HG02943 (cell line): ENCODE results near the gene GUCD1.

Experiments
- ATAC-seq: cut with Tn5 transposase; IDR thresholded peaks from one replicate; pipeline ENCODE4 v1.9.1; 2021; ENCODE audit warnings: mild to moderate bottlenecking, low read depth, moderate library complexity; ENCODE audit not compliant: unreplicated experiment

The GUCD1 gene

DNA sequence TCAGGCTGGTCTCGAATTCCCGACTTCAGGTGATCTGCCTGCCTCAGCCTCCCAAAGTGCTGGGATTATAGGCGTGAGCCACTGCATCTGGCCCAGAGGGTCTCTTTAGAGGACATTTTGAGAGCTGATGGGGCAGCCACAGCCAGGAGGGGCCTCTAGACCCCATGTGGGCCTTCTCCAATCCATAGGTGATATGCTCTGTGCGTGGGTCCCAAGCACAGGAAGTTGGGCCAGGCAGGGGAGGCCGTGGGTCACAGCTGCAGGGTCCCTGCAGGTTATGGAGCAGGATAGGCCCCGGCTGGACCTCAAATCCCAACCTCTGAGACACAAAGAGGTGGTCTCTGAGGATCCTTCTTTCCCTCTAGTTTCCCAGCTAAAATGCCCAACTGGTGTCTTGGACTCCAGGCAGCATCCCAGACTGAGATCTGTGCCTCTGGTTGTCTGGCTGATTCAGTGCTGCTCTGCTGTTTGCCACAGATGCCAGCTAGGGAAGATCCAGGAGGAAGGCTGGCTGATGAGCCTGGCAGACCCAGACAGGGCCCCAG lies 36.4 kb upstream of the GUCD1 start:
- ATAC-seq, result no peak

- ATAC-seq, result no peak
Measured at GRCh38 chr22:24590596-24591173, 35.7 kb upstream of the GUCD1 start.

GRCh38 chr22:24589518-24590030 lies 34.6 kb upstream of the GUCD1 start:
- no peak for ATAC-seq

DNA sequence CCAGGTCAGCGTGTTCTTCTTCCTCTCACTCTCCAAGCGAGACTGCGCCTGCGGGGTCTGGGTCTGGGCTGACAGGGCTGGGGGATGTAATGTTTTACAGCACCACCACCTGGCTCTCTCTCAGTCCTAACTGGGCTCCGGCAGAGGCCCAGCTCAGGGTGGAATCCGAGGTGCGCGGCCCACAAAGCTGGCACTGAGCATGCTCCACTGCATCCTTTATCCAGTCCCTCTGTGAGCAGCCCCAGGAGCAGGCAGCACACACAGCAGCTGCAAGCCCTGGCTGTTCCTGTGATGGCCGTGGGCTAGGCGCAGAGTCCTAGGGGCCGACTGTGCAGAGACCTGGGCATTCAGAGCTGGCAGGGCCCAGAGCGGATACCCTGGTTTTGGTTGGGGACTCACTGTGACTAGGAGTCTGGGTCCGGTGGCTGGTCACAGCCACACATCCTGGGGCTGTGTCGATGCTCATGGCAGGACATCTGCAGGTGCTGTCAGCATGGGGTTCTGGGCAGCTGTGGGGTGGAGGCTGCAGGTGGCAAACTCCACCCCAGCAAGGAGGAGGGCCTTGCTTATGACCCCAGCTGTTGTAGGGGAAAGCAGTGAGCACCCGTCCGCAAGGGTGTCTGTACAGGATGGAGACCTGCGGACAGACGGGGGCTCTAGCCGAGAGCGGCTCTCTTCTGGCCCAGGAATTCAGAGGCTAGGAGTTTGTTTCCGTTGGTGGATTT lies 34.0 kb upstream of the GUCD1 start:
- no peak for ATAC-seq

DNA sequence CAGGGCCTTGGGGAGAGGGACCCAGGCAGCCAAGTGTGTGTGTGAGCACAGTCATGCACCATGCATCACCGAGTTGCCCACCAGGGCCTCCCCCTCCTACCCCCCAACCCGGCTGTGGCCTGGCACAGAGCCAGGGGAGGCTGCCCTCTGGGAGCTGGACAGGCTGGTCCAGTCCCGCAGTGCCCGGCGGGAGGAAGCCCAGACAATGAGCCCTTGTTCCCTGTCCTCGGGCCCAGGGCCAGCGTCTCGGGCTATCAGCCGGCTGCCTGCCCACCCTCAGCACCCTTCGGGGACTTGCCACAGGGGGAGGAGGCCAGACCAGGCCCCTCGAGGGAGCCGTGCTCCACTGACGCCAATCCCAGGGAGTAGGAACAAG lies 33.4 kb upstream of the GUCD1 start:
- no peak for ATAC-seq

GRCh38 chr22:24587948-24588347 lies 33.0 kb upstream of the GUCD1 start:
- ATAC-seq, result no peak

DNA sequence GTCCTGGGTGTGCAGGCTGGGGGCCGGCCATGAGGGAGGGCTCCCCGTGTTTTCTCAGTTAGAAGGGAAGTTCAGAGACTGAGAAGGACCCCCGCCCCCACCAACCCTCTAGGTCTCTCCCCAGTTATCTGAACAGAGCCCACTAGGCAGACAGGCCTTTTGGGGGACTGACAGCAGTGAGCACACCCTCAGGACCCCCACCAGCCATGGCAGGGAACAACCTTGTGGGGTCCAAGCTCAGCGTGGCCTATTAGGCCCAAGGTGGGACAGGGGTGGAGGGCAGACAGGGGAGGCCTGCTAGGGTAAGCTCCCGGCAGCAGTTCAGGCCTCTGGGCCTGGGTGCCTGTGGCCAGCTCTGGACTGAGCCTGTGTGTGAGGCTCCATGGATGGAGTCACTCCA lies 32.3 kb upstream of the GUCD1 start:
- ATAC-seq, result no peak

DNA sequence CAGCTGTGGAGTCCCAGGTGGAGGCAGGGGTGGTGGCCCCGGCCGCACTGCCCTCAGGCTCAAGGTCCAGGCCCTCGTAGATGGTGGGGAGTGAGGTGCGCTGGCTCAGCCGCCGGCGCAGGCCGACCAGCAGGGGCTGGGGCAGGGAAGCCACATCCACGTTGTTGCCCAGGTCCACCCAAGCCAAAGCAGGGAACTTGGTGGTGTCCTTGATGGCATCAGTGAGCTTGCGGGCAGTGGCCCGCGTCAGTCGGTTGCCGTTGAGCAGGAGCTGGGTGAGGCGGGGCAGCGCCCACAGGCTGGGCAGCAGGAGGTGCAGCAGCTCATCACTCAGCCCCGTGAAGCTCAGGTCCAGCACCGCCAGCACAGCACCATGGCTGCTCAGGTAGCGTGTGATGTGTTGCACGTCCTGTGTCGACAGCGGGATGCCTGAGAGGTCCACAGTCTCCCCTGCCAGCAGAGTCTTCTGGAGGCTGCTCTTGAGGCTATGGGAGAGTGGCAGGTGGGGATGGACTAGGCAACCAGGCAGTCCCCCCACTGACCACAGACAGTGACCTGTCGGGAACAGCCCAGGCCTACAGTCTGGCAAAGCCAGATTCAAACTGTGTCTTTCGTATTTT lies 31.1 kb upstream of the GUCD1 start:
- no peak for ATAC-seq

GRCh38 chr22:24585461-24585860 lies 30.5 kb upstream of the GUCD1 start:
- ATAC-seq, result no peak

GRCh38 chr22:24584871-24585411 lies 30.0 kb upstream of the GUCD1 start:
- ATAC-seq, result no peak

- no peak for ATAC-seq
Measured at GRCh38 chr22:24584166-24584790, 29.3 kb upstream of the GUCD1 start.

DNA sequence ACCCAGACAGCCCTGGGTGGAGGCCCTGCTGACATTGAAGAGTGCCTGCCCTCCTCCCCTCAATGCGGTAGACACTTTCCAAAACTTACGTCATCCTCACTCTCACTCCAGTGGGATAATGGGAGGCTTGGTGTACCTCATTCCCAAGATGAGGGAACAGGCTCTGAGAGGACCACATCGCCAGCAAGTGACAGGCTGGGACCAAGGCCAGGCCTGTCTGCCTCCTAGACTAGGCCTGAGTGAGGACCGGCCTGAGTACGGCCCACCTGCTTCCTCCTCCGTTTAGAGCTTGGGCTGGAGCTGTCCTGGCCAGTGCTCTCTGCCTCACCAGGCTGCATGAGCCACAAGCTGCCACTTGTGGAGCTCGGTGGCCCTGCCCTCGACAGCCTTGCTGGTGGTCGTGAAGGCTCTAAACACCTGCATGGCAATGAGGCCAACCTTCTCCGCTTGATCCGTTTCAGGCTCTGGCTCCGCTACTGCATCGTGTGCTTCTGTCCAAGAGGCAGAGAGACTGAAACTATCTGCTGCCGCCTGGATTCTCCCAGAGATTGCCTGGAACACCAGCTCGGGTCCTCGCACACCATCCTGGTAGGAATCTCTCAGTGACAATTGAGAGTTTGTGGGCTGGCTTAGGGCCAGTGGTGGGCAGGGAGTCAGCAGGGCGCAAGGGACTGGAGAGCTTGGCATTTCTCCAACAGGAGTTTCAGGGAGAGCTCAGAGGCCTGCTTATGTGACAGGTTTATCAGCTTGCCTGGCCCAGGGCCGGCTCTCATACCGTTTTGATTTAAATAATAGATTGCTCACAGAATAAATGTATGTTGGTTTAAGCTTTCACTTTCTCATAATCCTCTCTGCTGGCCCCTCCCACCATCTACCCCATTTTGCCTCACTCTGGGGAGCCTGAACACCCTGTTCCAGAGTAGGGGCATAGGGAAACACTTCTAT lies 28.6 kb upstream of the GUCD1 start:
- no peak for ATAC-seq

DNA sequence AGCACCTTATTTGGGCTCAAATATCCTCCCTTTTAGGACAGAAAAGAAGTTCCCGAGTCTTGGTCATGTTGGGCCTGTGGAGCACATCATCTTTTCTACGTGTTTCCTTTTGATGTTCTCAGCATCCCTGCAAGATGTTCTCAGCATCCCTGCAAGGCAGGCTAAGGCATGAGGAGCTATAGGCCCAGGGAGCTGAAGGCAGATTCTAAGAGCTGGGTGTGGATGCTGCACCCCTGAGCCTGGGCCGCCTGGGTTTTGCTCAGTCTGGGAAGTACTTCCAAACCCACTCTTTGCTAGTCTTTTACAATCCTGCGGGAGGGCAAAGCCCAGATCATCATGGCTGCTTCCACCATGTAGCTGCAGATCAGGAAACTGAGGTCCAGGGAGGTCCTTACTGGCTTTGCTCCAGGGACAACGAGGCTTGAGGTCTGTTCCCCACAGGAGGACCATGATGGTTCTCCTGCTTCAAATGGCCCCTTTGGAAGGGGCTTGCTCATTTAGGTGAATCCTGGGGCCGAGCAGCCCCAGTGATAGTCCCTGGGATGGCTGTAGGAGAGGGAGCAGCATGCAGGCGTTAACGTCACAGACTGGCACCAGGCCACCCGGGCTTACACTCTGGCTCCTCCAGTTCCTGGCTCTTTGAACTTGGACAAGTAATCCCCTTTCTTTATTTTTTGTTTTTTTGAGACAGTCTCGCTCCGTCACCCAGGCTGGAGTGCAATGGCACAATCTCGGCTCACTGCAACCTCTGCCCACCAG lies 27.3 kb upstream of the GUCD1 start:
- no peak for ATAC-seq

DNA sequence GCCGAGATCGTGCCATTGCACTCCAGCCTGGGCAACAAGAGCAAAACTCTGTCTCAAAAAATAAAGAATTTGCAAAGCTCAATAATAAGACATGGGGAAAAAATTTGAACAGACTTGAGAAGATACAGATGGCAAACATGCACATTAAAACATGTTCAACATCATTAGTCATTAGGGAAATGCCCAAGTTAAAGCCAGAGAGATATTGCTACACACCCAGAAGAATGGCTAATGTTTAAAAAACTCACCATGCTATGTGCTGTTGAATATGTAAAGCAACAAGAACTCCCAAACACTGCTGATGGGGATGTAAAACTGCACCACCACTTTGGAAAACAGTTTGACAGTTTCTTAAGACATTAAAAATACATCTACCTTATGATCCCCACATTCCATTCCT lies 25.3 kb upstream of the GUCD1 start:
- no peak for ATAC-seq

DNA sequence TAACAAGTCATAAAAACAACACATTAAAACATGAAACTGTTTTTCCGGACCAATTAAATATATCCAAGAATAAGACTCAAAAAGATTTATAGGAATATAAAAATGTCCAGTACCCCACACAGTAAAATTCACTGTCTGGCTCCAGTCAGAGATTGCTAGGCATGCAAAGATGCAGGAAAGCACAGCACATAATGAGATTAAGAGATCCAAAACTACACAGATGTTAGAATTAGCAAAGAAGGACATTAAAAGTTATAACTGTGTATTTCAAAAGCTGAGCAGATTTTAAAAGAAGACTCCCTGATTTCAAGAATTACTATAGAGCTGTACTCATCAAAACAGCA lies 24.3 kb upstream of the GUCD1 start:
- ATAC-seq, result no peak

DNA sequence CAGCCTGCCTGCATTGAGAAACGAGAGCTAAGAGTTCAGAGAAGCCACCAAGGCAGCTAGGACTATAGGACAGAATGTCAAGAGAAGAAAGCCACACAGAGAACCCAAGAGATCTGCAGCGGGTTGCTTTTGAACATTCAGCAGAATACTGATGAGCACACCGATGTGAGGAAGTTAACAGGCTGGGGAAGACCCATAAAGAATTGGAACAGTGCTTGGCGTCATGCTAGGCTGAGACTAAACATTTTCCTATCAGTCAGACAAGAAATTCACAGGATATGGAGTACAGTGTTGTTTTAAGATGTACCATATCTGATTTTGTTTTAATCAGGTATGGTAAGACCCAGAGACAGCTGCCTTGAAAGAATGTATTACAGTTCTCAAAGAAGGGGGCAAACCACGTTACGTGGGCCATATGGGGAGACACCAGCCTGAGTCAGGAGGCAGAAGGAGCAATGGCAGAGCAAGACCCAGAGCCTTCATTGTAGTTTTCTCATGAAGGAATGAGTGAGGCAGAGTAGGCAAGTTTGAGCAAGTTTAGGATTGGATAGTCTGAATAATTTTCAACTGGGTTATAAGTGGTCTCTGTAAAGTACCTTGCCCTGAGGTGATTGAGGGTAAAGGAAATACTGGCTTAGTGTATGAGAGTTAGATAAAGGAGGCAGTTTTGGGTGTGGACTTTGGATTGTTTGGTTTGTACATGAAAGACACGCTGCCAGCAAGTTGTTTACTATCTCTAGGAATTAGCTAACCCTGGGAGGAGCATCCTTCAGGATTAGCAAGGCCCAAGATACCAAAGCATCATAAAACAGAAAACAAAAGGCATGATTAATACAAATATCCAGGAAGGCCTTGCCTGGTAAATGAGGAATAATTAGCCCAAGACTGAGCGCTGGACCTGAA lies 23.7 kb upstream of the GUCD1 start:
- ATAC-seq, result no peak

DNA sequence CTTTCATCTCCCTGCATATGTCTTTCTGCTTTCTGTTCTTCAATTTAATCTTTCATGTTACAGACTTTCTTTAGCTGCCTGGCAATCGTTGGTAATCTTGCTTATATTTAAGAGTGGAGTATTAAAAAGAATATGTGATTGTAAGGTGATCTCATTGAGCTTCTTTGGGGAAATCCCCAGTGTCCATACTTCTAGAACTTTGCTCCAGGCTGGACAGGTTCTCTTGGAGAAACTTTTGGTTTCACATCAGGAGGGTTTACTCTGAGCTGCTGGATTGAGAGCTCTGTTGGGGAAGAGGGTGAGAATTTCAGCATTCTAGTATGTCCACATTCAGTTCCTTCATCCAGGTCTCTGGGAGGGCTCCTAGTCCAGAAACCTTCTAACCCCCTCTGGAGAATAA lies 21.8 kb upstream of the GUCD1 start:
- no peak for ATAC-seq

- ATAC-seq, result no peak
Measured at GRCh38 chr22:24571266-24571665, 16.3 kb upstream of the GUCD1 start.
